SK-N-SH (cell line): ENCODE measurements around the gene LUC7L2. TPM values are rescaled to one million over a fixed set of nuclear protein-coding genes. Genes with fewer than 3 reads are reported as not detected.

Source experiments
- CTCF ChIA-PET: fragments of 300-600, 350-600 bp; formaldehyde crosslinking; extraction: SDS; loops from one replicate; lab custom pipeline; 2021; lab: Yijun Ruan, JAX
- POLR2A ChIA-PET: fragments of 350-600 bp; sonication (Branson Sonifier 250); formaldehyde crosslinking; extraction: SDS; loops from one replicate; lab custom pipeline; 2020; ENCODE audit warnings: antibody characterized with exemption, inconsistent platforms; lab: Yijun Ruan, JAX
- DNase-seq: peaks from one replicate; pipeline ENCODE4 v3.0.0; 2012
- H2AFZ ChIP-seq: fragments of 200-600 bp; sonication (generic); 2 replicates; pipeline ENCODE4 v1.8.1; 2016; ENCODE audit warnings: antibody characterized with exemption, mild to moderate bottlenecking, low read depth
- H3F3A ChIP-seq: fragments of 200-600 bp; sonication (generic); replicated peaks from 2 replicates; pipeline ENCODE3; 2016; ENCODE audit warnings: antibody characterized with exemption, mild to moderate bottlenecking; ENCODE audit not compliant: insufficient read depth
- H3K27ac ChIP-seq, 2 experiments: fragments of 200-500 bp in 1 of 2; fragments of 200-600 bp in 1 of 2; sonication (Bioruptor generic) in 1 of 2; sonication (generic), shearing (Covaris generic) in 1 of 2; 2 replicates each; pipeline versions ENCODE4 v1.5.1 to v1.6.1; 2014 to 2016; ENCODE audit warnings: low read depth in 2 of 2, inconsistent platforms in 1 of 2, low read length in 1 of 2, mild to moderate bottlenecking in 1 of 2, mixed read lengths in 1 of 2
- H3K27me3 ChIP-seq: fragments of 200-600 bp; sonication (generic), shearing (Covaris generic); 2 replicates; pipeline ENCODE4 v1.6.1; 2016; ENCODE audit warnings: mixed run types; ENCODE audit not compliant: insufficient read depth
- H3K36me3 ChIP-seq, 2 experiments: fragments of 200-500 bp in 1 of 2; fragments of 200-600 bp in 1 of 2; sonication (Bioruptor generic) in 1 of 2; sonication (generic) in 1 of 2; replicated peaks in 1 of 2; 2 replicates each; pipeline versions ENCODE3 to v1.5.1; 2014 to 2016; ENCODE audit warnings: low read length in 1 of 2, mild to moderate bottlenecking in 1 of 2; ENCODE audit not compliant: insufficient read depth in 2 of 2, control insufficient read depth in 1 of 2
- H3K4me1 ChIP-seq, 2 experiments: fragments of 200-500 bp in 1 of 2; fragments of 200-600 bp in 1 of 2; sonication (Bioruptor generic) in 1 of 2; sonication (generic), shearing (Covaris generic) in 1 of 2; 2 replicates each; pipeline versions ENCODE4 v1.5.1 to v1.6.1; 2014 to 2016; ENCODE audit warnings: low read depth in 1 of 2, low read length in 1 of 2, mixed run types in 1 of 2; ENCODE audit not compliant: insufficient read depth in 2 of 2, control insufficient read depth in 1 of 2
- H3K4me2 ChIP-seq: fragments of 200-600 bp; sonication (generic), shearing (Covaris generic); 2 replicates; pipeline ENCODE4 v1.6.1; 2017; ENCODE audit warnings: mixed run types
- H3K4me3 ChIP-seq, 2 experiments: fragments of 200-500 bp in 1 of 2; fragments of 200-600 bp in 1 of 2; sonication (Bioruptor generic) in 1 of 2; sonication (generic), shearing (Covaris generic) in 1 of 2; 2 replicates each; pipeline versions ENCODE4 v1.5.1 to v1.8.1; 2014 to 2016; ENCODE audit warnings: low read depth in 2 of 2, inconsistent platforms in 1 of 2, low read length in 1 of 2, mild to moderate bottlenecking in 1 of 2, mixed read lengths in 1 of 2, moderate library complexity in 1 of 2
- H3K79me2 ChIP-seq: fragments of 200-600 bp; sonication (generic); 2 replicates; pipeline ENCODE4 v1.8.1; 2017; ENCODE audit warnings: mild to moderate bottlenecking; ENCODE audit not compliant: insufficient read depth
- H3K9ac ChIP-seq: fragments of 200-600 bp; sonication (generic); 2 replicates; pipeline ENCODE4 v1.6.1; 2017; ENCODE audit warnings: mixed run types
- H3K9me2 ChIP-seq: fragments of 200-600 bp; sonication (generic); 2 replicates; pipeline ENCODE4 v1.6.1; 2017; ENCODE audit warnings: mixed run types
- H3K9me3 ChIP-seq: fragments of 200-600 bp; sonication (generic); 2 replicates; pipeline ENCODE4 v1.6.1; 2017; ENCODE audit warnings: mixed run types, mild to moderate bottlenecking, moderate library complexity
- H4K20me1 ChIP-seq: fragments of 200-600 bp; sonication (generic); 2 replicates; pipeline ENCODE4 v1.6.1; 2017; ENCODE audit warnings: mild to moderate bottlenecking, mixed run types; ENCODE audit not compliant: insufficient read depth
- ELF1 ChIP-seq: IDR thresholded peaks from 2 replicates; pipeline ENCODE4 v1.4.0; 2012
- EZH2phosphoT487 ChIP-seq: fragments of 200-600 bp; sonication (generic); IDR thresholded peaks from 2 replicates; pipeline ENCODE4 v1.6.1; 2017; ENCODE audit warnings: low read depth, mixed run types, mild to moderate bottlenecking, antibody characterized with exemption, moderate library complexity, borderline replicate concordance
- MXI1 ChIP-seq: IDR thresholded peaks from 2 replicates; pipeline ENCODE4 v1.6.1; 2012; ENCODE audit warnings: mild to moderate bottlenecking, low read depth, low read length, improper control_type of control experiment
- NFIC ChIP-seq: IDR thresholded peaks from 2 replicates; pipeline ENCODE4 v1.4.0; 2012; ENCODE audit warnings: borderline replicate concordance
- RFX5 ChIP-seq: IDR thresholded peaks from 2 replicates; pipeline ENCODE4 v1.6.1; 2012; ENCODE audit warnings: mild to moderate bottlenecking, improper control_type of control experiment, low read length
- SIN3A ChIP-seq: IDR thresholded peaks from 2 replicates; pipeline ENCODE4 v1.6.1; 2012; ENCODE audit warnings: low read depth, mild to moderate bottlenecking, low read length, moderate library complexity, borderline replicate concordance
- TCF12 ChIP-seq: IDR thresholded peaks from 2 replicates; pipeline ENCODE4 v1.4.0; 2012
- TEAD4 ChIP-seq: IDR thresholded peaks from 2 replicates; pipeline ENCODE4 v1.4.0; 2012; ENCODE audit warnings: mild to moderate bottlenecking, borderline replicate concordance; ENCODE audit not compliant: insufficient read depth
- USF2 ChIP-seq: fragments of 150-350 bp; IDR thresholded peaks from 2 replicates; pipeline ENCODE4 v1.6.1; 2017; ENCODE audit warnings: antibody characterized with exemption, low read length, low read depth, borderline replicate concordance
- ZBTB33 ChIP-seq: IDR thresholded peaks from 2 replicates; pipeline ENCODE4 v1.4.0; 2012; ENCODE audit warnings: low read depth, borderline replicate concordance
- WGBS: methylation state at CpG from one replicate; pipeline ENCODE4 v1.1.6; 2017; ENCODE audit warnings: low lambda C conversion rate; 5-methylcytosine and 5-hydroxymethylcytosine counted together
- polyA plus RNA-seq, 3 experiments: library from polyadenylated mRNA; depleted of rRNA; stranded (reverse); fragments of >200 nt; gene quantifications; 2 replicates each; pipeline ENCODE4 v1.2.3, GENCODE V29; 2012
- TF ChIP-seq, protein P1 (sequence below): IDR thresholded peaks from 2 replicates; pipeline ENCODE4 v1.6.1; 2012; ENCODE audit warnings: mild to moderate bottlenecking, low read depth, low read length, moderate library complexity
- TF ChIP-seq, protein P2 (sequence below): fragments of 150-350 bp; IDR thresholded peaks from 2 replicates; pipeline ENCODE4 v1.6.1; 2016; ENCODE audit warnings: mild to moderate bottlenecking, low read depth, low read length

Gene LUC7L2
- polyA plus RNA-seq, 1 of the 3 experiments (the other 2 are of a cell fraction): 45.7 TPM

GRCh38 chr7:139393621-139394211 lies 34.0 kb downstream of the LUC7L2 start (continued):
- TF ChIP-seq USF2 (no peak), TEAD4 (no peak), ELF1 (no peak), EZH2phosphoT487 (no peak)
- TF ChIP-seq, all 33 proteins: peak for 0

- 95% methylated on average over 3 of the region's 3 CpGs for WGBS
- ChIA-PET POLR2A (no interaction called here), CTCF (interaction anchor here (0.9 to 1.4 kb wide), 5 partner anchors 13 to 85 kb away, joined by 3 to 9 read pairs (median 3); no protein-coding TSS in a partner anchor)
These were observed 34.8 kb downstream of the LUC7L2 start for GRCh38 chr7:139394540-139394939.

More at GRCh38 chr7:139394540-139394939, 34.8 kb downstream of the LUC7L2 start:
- Histone ChIP-seq H3K4me1 (no peaks in the 10 kb centered on the region), H3F3A (peaks cover 28% of the 10 kb centered on the region), H3K27me3 (no peaks in the 10 kb centered on the region), H3K36me3 (peaks cover 43 to 74% of the 10 kb centered on the region in 2 experiments), H3K79me2 (peaks cover 98% of the 10 kb centered on the region), H3K9ac (no peak overlapping the region), H3K4me3 (no peak overlapping the region), H3K9me3 (no peaks in the 10 kb centered on the region), H2AFZ (no peak overlapping the region), H4K20me1 (peaks cover 62% of the 10 kb centered on the region), H3K27ac (no peak overlapping the region), H3K4me2 (no peak overlapping the region), H3K9me2 (no peaks in the 10 kb centered on the region)
- DNase-seq: no peak
- no peak for TF ChIP-seq MXI1
- TF ChIP-seq ZBTB33: no peak
- TF ChIP-seq RFX5: no peak
- TF ChIP-seq, protein P1, sequence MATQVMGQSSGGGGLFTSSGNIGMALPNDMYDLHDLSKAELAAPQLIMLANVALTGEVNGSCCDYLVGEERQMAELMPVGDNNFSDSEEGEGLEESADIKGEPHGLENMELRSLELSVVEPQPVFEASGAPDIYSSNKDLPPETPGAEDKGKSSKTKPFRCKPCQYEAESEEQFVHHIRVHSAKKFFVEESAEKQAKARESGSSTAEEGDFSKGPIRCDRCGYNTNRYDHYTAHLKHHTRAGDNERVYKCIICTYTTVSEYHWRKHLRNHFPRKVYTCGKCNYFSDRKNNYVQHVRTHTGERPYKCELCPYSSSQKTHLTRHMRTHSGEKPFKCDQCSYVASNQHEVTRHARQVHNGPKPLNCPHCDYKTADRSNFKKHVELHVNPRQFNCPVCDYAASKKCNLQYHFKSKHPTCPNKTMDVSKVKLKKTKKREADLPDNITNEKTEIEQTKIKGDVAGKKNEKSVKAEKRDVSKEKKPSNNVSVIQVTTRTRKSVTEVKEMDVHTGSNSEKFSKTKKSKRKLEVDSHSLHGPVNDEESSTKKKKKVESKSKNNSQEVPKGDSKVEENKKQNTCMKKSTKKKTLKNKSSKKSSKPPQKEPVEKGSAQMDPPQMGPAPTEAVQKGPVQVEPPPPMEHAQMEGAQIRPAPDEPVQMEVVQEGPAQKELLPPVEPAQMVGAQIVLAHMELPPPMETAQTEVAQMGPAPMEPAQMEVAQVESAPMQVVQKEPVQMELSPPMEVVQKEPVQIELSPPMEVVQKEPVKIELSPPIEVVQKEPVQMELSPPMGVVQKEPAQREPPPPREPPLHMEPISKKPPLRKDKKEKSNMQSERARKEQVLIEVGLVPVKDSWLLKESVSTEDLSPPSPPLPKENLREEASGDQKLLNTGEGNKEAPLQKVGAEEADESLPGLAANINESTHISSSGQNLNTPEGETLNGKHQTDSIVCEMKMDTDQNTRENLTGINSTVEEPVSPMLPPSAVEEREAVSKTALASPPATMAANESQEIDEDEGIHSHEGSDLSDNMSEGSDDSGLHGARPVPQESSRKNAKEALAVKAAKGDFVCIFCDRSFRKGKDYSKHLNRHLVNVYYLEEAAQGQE: no peak
- no peak for TF ChIP-seq SIN3A
- no peak for TF ChIP-seq NFIC
- TF ChIP-seq, protein P2, sequence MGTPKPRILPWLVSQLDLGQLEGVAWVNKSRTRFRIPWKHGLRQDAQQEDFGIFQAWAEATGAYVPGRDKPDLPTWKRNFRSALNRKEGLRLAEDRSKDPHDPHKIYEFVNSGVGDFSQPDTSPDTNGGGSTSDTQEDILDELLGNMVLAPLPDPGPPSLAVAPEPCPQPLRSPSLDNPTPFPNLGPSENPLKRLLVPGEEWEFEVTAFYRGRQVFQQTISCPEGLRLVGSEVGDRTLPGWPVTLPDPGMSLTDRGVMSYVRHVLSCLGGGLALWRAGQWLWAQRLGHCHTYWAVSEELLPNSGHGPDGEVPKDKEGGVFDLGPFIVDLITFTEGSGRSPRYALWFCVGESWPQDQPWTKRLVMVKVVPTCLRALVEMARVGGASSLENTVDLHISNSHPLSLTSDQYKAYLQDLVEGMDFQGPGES: no peak
- TF ChIP-seq TCF12: no peak
